ENCODE results near the gene MYO3B.
"Not testable (repeated sequence)": the region's sequence is repeated elsewhere in the genome, so short reads cannot be mapped to it uniquely, and the experiment has no call there.

The MYO3B gene

GRCh38 chr2:170434396-170434795 lies 256.4 kb downstream of the MYO3B start:
- DNase-seq, result not testable (repeated sequence)

DNA sequence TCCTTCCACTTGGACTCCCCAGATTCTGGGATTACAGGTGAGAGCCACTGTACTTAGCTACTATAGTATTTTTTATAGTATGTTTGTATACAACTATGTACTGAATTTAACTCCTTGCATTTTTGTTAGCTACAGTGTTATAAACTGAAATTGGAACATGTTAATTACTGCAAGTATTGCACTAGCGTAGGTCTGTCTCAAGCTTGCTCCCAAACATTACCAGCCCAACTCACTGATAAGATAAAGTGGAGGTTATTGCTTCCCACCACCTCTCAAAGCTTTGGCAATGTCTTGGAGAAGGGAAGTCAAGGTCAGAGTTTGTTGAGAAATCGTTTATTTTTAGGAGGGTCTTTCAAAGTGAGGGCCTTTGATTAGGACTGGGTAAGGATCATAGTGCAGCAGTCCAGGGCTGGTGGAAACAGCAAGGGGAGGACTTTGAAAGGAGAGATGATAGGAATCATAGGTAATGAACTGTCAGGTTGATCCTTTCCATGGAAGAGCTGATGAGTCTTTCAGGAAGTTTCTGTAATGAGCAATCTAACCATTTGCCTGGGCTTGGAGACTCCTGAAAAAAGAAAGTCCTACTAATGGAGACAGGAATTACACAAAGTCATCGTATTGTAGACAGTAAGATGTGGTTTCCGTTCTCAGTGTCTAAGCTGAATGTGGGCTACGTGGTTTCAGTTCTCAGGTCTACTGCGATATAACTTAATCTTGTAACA lies 257.1 kb downstream of the MYO3B start:
- DNase-seq, result no peak

GRCh38 chr2:170436077-170436943 lies 258.4 kb downstream of the MYO3B start:
- DNase-seq, result no peak

- DNase-seq, result no peak
Measured at GRCh38 chr2:170446078-170446477, 268.1 kb downstream of the MYO3B start.

- DNase-seq, result no peak
Measured at GRCh38 chr2:170449034-170449433, 271.1 kb downstream of the MYO3B start.

- DNase-seq, result no peak
Measured at GRCh38 chr2:170454471-170455372, 276.8 kb downstream of the MYO3B start.

GRCh38 chr2:170455617-170456426 lies 277.9 kb downstream of the MYO3B start:
- DNase-seq, result no peak

GRCh38 chr2:170456914-170457313 lies 279.0 kb downstream of the MYO3B start:
- DNase-seq, result no peak

GRCh38 chr2:170457742-170458141 lies 279.8 kb downstream of the MYO3B start:
- no peak for DNase-seq

DNA sequence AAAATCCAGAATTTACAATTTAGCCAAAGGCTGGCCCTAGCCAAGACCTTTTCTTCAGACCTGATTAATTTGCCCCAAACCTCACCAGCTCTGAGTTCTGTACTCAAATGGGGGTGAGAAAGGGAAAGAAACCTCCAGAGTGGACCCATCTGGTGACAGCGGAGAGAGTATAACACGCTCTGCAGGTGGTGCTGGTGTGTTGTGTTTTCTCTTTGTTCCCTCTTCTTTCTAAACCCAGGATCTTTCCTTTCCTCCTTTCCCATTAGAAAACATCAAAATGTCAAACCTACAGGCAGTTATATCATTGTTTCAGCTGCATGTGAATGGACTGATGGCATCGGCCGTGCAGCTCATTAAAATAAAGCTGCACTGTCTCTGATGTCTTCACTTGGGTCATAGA lies 283.9 kb downstream of the MYO3B start:
- DNase-seq, result no peak

GRCh38 chr2:170462433-170463205 lies 284.7 kb downstream of the MYO3B start:
- DNase-seq, result no peak

DNA sequence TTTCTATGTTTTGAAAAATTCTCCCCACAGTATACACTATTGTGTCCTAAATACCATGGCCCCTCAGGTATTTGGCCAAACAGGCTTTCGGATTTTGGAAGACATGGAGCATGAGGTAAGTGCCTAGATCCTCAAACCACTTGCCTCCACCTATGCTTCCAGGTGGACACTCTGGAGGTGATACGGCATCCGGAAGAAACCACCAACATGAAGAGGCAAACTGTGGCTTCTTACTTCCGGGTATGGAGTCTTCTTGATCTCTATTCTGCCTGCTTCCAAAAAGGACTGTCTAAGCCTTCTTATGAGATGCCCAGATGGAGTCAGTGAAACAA lies 285.2 kb downstream of the MYO3B start:
- DNase-seq, result no peak

DNA sequence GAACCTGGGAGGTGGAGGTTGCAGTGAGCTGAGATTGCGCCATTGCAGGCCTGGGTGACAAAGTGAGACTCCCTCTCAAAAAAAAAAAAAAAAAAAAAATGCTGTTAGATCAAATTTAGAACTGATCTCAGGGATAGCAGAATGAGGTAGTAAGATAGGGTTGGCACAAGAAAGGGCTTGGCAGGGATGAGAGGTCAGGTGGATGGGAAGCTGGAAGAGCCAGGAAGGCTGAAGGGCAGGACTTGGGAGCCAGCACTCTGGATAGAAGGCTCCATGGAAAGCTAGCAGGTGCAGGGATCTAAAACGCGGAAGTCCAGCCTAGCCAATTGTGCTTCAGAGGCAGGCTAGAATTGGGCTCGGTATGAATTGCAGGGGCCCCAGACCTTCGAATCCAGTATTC lies 286.3 kb downstream of the MYO3B start:
- no peak for DNase-seq

DNA sequence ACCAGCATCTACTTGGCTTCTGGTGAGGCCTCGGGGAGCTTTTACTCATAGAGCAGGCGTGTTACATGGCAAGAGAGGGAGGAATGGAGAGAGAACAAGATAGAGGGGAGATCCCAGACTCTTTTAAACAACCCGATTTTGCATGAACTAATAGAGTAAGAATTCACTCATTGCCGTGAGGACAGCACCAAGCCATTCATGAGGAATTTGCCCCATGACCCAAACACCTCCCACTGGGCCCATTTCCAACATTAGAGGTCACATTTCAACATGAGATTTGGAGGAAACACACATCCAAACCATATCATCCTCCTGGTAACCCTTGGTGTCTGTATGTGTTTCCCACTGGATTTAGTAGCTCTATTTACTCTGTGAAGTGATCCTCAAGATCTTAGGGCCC lies 287.3 kb downstream of the MYO3B start:
- no peak for DNase-seq

- no peak for DNase-seq
Measured at GRCh38 chr2:170466632-170467031, 288.7 kb downstream of the MYO3B start.

GRCh38 chr2:170467568-170468422 lies 289.8 kb downstream of the MYO3B start:
- DNase-seq, result no peak

DNA sequence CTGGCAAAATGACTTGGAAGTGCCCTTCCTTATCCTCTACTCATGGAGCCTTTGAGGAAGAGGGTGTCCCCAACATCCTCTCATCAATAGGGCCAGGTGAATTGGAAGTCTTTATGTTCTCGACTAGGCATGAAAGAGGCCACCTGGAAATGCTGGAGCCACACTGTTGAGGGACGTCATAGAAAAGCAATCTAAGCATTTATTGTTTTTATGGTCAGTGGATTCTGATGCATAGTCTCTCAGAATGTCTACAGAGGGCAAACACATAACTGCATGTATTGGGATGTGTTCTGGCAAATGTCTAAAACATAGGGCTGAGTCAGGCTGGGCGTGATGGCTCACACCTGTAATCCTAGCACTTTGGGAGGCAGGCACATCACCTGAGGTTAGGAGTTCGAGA lies 290.6 kb downstream of the MYO3B start:
- no peak for DNase-seq

DNA sequence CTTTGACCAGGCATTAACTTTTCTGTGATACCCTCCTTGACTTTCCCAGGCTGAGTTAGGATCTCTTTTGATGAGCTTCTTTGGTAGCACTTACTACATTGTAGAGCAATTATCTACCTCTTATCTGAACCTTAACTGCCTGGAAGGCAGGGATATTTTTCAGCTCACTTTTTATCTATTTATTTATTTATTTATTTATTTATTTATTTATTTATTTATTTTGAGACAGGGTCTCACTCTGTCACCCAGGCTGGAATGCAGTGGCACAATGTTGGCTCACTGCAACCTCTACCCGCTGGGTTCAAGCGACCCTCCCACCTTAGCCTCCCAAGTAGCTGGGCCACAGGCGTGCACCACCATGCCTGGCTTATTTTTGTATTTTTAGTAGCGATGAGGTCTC lies 294.6 kb downstream of the MYO3B start:
- not testable (repeated sequence) for DNase-seq

DNA sequence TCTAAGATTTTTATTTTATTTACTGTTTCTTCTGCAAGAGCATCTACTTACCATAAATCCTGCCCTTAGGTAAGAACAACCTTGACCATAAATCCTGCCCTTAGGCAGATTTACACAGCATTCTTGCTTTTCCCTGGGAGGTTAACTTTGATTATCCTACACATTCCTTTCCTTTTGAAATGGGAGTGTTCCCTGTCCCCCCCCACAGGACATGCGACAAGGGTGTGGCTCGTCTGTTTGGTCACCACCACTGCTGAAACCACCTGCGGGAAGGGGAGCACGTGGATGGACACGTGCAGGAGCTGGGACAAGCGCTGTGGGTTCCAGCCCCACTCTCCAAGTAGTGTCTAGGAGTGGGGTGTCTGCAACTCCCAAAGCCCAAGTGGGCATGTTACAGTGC lies 297.9 kb downstream of the MYO3B start:
- DNase-seq, result no peak

GRCh38 chr2:170477630-170478029 lies 299.7 kb downstream of the MYO3B start:
- DNase-seq, result no peak

DNA sequence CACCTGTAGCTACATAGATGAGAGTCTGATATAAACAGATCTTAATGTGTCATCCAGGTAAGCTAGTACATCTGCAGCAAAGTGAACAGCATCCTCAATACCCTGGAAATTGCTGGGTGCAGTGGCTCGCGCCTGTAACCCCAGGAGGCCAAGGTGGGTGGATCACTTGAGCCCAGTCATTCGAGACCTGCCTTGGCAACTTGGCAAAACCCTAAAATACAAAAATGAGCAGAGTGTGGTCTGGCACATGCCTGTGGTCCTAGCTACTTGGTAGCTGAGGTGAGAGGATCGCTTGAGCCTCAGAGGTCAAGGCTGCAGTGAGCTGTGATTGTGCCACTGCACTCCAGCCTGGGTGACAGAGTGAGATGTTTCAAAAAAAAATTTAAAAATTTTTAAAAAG lies 303.3 kb downstream of the MYO3B start:
- no peak for DNase-seq

All from NCI-H1436 treated with DMSO at 0.1 percent for 48 hours (cell line).